Measurements from ENCODE around the gene ANXA3.

Gene ANXA3

GRCh38 chr4:78642934-78643333 is 91.4 kb downstream of the ANXA3 start:
- FAIRE-seq, result no peak

DNA sequence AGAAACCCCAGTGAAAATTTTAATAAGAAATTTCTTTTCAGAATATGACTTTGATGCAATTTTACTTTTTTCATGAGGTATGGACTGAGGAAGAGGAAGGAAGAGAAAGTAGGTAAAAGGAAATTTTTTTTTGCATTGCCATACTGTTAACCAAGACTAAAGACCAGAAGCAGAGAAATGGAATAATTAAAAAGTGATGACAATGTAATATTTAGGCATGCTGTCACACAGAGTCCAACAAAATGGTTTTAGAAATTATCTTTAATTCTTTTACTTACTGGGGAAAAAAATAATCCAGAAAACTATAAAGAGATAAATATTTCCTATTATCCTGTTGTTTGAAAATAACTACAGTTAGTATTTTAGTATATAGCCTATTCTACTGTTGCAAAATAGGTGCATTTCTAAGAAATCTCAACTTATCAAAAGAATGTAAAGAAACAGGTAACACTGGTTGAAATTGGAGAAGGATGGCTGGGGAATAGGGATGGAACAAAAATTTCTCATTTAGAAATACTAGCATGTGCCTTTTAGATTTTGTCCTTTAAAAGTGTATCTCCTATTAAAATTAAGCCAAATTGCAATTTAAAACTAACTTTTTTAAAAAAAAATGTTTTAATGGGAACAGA is 92.6 kb downstream of the ANXA3 start:
- DNase-seq (ENCODE audit: low spot score), result no peak
- no peak for FAIRE-seq

More at GRCh38 chr4:78642934-78643333, 91.4 kb downstream of the ANXA3 start:
- no peak for DNase-seq (ENCODE audit: low spot score)

- DNase-seq (ENCODE audit: low spot score) (peak; percentile 71), FAIRE-seq (peak; percentile 88)
These were observed 93.3 kb downstream of the ANXA3 start for GRCh38 chr4:78644744-78645330.

- DNase-seq (ENCODE audit: low spot score), result peak; percentile 85
These were observed 94.5 kb downstream of the ANXA3 start for GRCh38 chr4:78645853-78646757.

DNA sequence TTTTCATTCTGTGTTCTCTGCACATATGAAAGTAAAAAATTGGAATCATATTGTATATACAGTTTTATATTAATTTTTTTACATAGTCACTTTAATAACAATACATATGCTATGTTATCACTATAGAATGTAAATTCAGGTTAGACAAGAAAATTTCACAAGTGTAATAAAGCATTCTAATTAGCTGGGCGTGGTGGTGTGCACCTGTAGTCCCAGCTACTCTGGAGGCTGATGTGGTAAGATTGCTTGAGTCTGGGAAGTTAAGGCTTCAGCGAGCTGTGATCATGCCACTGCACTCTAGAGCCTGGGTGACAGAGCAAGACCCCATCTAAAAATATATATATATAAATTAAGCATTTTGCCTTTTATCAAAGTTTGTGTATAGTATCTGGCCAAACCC is 95.7 kb downstream of the ANXA3 start:
- DNase-seq (ENCODE audit: low spot score) (no peak), FAIRE-seq (no peak)

More at GRCh38 chr4:78645853-78646757, 94.5 kb downstream of the ANXA3 start:
- peak; percentile 79 for FAIRE-seq

- DNase-seq (ENCODE audit: low spot score) (no peak), FAIRE-seq (no peak)
These were observed 97.2 kb downstream of the ANXA3 start for GRCh38 chr4:78648640-78649363.

- peak; percentile 39 for DNase-seq (ENCODE audit: low spot score)
These were observed 98.8 kb downstream of the ANXA3 start for GRCh38 chr4:78650106-78651024.

GRCh38 chr4:78651250-78651860 is 99.8 kb downstream of the ANXA3 start:
- no peak for FAIRE-seq
- no peak for DNase-seq (ENCODE audit: low spot score)

More at GRCh38 chr4:78650106-78651024, 98.8 kb downstream of the ANXA3 start:
- no peak for FAIRE-seq

DNA sequence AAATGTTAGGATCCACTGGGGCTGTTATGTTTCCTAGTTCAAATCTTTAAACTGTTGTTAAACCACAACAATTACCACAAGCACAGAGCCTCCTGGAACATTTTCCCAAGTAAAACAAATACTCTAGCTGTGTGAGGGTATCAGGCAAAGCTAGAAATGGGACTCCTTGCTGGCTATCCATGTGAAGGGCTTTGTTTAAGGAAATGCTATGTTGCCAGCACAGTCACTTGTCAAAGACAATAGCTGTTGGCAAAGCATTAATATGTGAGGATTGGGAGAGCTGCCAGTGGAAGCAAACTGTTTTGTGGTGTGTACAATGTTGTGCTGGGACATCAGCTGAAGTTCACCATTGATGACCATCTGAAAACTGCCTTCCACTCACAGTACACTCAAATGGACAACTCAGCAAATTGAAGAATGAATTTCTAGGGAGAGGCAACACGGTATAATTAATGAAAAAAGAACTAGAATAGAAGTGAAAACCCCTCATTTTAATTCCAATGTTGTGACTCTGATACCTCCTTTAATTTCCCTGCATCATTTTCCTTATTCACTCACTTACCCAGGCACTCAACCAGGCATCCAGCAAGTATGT is 100.8 kb downstream of the ANXA3 start:
- FAIRE-seq (no peak), DNase-seq (ENCODE audit: low spot score) (no peak)

DNA sequence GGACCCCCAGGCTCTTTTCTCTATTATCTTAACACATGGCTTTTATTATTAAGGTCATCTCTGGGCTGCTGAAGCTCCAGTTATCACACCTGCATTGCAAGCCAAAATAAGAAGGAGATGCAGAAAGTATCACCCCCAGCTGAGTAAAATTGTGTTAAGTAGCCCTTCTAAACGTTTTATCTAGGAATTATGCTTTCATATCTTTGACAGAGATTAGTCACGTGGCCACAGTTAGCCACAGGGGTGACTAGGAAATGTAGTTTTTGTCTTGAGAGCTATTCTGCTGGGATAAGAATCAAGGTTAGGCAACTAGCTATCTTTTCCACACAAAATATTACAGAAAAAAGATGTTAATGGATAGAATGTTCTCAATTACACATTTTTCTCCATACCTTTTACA is 102.1 kb downstream of the ANXA3 start:
- DNase-seq (ENCODE audit: low spot score) (no peak), FAIRE-seq (no peak)

- DNase-seq (ENCODE audit: low spot score) (no peak), FAIRE-seq (no peak)
These were observed 103.2 kb downstream of the ANXA3 start for GRCh38 chr4:78654807-78655206.

- no peak for DNase-seq (ENCODE audit: low spot score)
- FAIRE-seq, result no peak
These were observed 105.4 kb downstream of the ANXA3 start for GRCh38 chr4:78656968-78657445.

- DNase-seq (ENCODE audit: low spot score) (no peak), FAIRE-seq (no peak)
These were observed 107.7 kb downstream of the ANXA3 start for GRCh38 chr4:78659264-78659663.

- FAIRE-seq (no peak), DNase-seq (ENCODE audit: low spot score) (no peak)
These were observed 108.1 kb downstream of the ANXA3 start for GRCh38 chr4:78659665-78660064.
